Fibroblast of villous mesenchyme (primary cell): Measurements from ENCODE around the gene TMEM95. TPM values are rescaled to one million over a fixed set of nuclear protein-coding genes. Genes with fewer than 3 reads are reported as not detected.

Source experiments
- DNase-seq: peaks from one replicate; pipeline ENCODE4 v3.0.0-alpha.2; 2010; ENCODE audit warnings: low read depth
- H3K4me3 ChIP-seq: 2 replicates; pipeline ENCODE4 v1.5.1; 2011; ENCODE audit warnings: low read depth, mild to moderate bottlenecking, low read length
- total RNA-seq: library from RNA; depleted of rRNA; stranded (reverse); fragments of >200 nt; gene quantifications from 2 replicates; pipeline ENCODE4 v1.2.3, GENCODE V29; 2012
- TF ChIP-seq, protein P1 (sequence below): IDR thresholded peaks from 2 replicates; pipeline ENCODE4 v1.5.1; 2012; ENCODE audit warnings: low read depth, mild to moderate bottlenecking, low read length; ENCODE audit not compliant: insufficient read depth

TMEM95 gene
- total RNA-seq, 1 donor = not detected

DNA sequence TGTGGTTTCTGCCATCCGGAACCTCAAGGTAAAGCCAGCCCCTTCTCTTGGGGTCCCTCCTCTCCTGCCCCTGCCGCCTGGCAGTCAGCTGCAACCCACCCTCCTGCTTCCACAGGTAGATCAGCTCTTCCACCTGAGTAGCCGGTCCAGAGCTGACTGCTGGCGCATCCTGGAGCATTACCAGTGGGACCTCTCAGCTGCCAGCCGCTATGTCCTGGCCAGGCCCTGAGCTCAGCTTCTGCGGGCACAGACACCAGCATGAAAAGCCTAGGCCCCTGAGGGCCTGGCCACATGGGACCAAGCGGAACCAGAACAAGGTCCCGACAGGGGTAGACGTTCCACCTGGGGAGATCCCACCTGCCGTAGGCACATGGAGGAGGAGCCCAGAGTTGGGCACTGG, 33.9 kb downstream of the TMEM95 start:
- DNase-seq = no peak
- H3K4me3 ChIP-seq = no peak overlapping the region
- TF ChIP-seq, protein P1, sequence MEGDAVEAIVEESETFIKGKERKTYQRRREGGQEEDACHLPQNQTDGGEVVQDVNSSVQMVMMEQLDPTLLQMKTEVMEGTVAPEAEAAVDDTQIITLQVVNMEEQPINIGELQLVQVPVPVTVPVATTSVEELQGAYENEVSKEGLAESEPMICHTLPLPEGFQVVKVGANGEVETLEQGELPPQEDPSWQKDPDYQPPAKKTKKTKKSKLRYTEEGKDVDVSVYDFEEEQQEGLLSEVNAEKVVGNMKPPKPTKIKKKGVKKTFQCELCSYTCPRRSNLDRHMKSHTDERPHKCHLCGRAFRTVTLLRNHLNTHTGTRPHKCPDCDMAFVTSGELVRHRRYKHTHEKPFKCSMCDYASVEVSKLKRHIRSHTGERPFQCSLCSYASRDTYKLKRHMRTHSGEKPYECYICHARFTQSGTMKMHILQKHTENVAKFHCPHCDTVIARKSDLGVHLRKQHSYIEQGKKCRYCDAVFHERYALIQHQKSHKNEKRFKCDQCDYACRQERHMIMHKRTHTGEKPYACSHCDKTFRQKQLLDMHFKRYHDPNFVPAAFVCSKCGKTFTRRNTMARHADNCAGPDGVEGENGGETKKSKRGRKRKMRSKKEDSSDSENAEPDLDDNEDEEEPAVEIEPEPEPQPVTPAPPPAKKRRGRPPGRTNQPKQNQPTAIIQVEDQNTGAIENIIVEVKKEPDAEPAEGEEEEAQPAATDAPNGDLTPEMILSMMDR = no peak

DNA sequence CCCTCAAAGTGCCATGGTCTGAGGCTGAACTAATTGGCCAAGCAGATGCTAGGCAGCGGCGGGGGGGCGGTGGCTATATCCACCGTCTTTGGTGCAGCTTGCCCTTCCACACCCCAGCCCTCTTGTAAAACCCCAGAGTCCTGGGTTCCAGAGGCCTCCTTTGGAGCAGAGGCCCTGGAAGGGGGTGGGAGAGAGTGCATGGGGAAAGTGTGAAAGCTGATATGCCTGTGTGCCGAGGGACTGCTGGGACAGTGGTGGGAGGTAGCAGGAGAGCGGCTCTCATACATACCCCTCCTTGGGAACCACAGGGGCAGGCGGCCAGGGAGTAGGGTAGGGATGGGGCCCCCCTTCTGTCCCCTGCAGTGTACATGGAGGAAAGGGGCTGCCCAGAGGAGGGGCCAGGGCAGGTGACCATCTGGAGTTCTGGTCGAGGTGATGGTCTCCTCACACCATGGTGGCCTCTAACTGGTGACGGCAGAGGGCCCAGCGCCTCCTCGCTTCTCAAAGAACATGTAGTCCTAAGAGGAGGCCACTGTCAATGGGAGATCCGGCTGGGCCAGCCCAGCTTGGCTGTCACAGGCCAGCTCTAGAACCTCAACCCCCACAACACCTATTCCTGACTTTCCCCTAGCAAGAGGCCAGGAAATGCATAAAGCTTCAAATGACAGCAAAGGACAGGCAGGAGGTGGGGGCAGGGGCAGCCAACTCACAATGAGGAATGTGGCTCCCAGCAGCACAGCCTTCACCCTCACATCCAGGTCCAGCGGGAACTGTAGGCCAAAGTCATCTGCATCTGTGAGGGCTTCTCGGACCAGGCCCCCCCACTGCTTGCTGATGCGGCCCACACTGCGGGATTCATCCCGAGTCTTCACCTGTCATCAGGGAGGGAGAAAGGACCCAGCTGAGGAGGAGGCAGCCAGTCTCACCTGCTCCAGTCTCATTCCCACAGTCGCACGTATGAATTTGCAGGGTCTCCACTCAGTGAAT, 35.3 kb downstream of the TMEM95 start:
- no peak for DNase-seq
- H3K4me3 ChIP-seq = no peak overlapping the region
- TF ChIP-seq, protein P1 = no peak

DNA sequence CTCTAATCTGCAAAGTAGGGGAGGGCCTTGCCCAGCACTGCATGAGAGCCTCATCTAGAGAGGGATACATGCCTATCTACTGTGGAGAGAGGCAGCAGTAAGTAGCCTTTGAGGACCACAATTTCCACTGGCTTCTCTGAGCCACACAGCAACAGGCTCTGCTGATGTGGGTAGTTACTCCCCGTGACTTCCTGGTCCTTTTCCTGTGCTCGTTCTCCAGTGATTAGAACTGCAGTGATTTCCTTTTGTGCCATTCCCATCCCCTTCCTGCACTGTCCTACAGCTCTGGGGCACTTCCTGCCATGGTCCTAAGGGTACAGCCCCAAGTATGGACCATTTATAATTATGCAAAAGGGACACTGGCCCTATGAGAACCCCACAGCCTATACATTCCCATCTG, 36.4 kb downstream of the TMEM95 start:
- TF ChIP-seq, protein P1 = no peak
- DNase-seq = no peak

DNA sequence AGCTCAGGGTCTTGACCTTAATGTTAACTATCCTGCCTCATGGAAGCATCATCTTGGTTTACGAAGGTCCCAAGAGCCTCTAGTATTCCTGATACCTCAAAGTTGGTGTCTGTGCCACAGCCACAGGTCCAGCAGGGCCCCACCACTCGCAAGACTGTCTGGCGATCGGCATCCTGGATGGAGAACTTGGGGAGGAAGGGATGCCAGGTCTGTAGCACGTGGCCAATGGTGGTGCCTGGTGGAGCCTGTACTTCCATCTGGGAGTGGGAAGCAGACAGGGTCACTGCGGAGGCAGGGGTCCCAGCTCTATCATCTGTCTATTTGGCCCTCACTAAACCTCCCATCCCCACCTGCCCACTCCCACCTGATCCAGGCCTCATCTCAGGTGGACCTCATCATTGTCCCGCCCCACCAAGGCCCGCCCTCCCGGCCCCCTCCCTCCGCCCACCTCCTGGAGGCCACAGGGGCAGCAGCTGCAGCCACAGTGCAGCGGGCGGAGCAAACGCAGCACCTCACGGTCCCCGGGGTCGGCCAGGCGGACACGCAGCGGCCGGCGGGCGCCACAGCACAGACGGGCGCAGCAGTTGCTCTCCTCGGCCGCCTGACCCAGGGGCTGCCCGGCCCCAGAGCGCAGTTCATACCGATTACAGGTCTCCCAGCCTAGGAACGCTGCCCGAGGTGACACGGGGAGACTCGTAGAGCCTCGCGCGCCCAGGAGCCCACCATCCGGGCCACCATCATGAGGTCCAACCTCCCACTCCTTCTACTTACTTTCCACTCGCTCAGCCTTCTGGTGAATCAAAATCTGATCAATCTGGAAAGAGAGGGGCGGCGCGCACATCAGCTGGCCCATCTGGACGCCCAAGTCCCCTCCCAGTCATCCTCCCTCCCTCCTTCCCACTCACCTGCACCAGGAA, 38.0 kb downstream of the TMEM95 start:
- TF ChIP-seq, protein P1 = no peak
- DNase-seq = no peak
- H3K4me3 ChIP-seq = peak overlapping the region; percentile 86

More for the DNA sequence above, 36.4 kb downstream of the TMEM95 start:
- H3K4me3 ChIP-seq = no peak overlapping the region

GRCh38 chr17:7393613-7394451, 38.9 kb downstream of the TMEM95 start:
- peak overlapping the region; percentile 86 for H3K4me3 ChIP-seq
- TF ChIP-seq, protein P1 = peak; percentile 5
- no peak for DNase-seq

DNA sequence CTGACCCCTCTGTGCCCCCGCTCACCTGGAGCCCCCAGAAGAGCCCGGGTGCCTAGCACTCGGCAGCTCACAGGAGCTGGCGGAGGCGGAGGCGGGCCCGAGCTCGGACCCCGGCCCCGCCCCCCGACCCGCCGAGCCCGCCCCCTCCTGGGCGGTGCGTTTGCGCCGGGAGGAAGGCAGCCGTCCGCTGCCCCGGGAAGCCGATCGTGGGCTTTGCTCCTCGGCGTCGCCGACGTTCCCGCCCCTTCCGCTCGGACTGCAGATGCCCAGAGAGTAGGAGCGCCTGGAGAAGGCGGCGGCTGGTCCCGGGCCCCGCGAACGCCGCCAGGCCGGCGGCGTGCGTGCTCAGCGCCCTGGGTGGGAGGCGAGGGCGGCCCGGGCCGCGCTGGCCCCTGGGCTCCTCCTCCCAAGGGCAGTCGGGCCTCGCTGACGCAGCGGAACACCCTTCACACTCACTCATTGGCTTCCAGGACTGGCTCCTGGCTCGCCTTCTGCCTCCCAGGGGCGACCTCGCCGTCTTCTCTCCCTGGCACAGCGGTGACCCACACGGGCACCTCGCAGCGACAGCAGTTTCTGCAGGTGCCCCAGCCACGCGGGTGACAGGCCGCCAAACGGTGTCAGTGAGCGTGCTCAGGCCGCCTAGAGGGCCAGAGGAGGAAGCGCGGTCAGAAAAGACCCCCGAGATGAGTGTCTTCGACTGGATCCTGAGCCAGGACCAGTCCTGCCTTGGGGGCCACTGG, 39.7 kb downstream of the TMEM95 start, which contains the start of gene PLSCR3:
Gene PLSCR3 (minus strand): TSS at position 74 of the 740 bp plus-strand sequence. CDS start 415 bp downstream, outside the sequence.
- peak within 1 kb of the TSS; percentile 86 for H3K4me3 ChIP-seq
- TF ChIP-seq, protein P1 = peak; percentile 46
- peak; percentile 87 for DNase-seq
